ENCODE data around the gene DLG2.

DLG2 gene

GRCh38 chr11:85536438-85536837 is 90.7 kb downstream of the DLG2 start:
- no peaks in the 10 kb centered on the region for H3K27me3 Mint-ChIP-seq (ENCODE audit: low read depth, poor library complexity)
- H3K4me1 Mint-ChIP-seq: peaks cover 4% of the 10 kb centered on the region
- no peak for TF ChIP-seq CTCF (IDR thresholded peaks at IDR 0.05)
- peaks cover 15% of the 10 kb centered on the region for H3K9me3 Mint-ChIP-seq
- no peak for DNase-seq
- peaks cover 5% of the 10 kb centered on the region for H3K36me3 Mint-ChIP-seq (ENCODE audit: low read depth)
- H3K4me3 Mint-ChIP-seq: no peak overlapping the region
- no peak overlapping the region for H3K27ac Mint-ChIP-seq

GRCh38 chr11:85534806-85535205 is 92.3 kb downstream of the DLG2 start:
- Mint-ChIP-seq H3K4me1 (peaks cover 7% of the 10 kb centered on the region), H3K27me3 (ENCODE audit: low read depth, poor library complexity) (no peaks in the 10 kb centered on the region), H3K4me3 (no peak overlapping the region), H3K36me3 (ENCODE audit: low read depth) (peaks cover 5% of the 10 kb centered on the region), H3K9me3 (peaks cover 15% of the 10 kb centered on the region), H3K27ac (no peak overlapping the region)
- no peak for TF ChIP-seq CTCF (IDR thresholded peaks at IDR 0.05)
- no peak for DNase-seq

GRCh38 chr11:85531191-85531897 is 95.8 kb downstream of the DLG2 start:
- Mint-ChIP-seq H3K36me3 (ENCODE audit: low read depth) (peaks cover 5% of the 10 kb centered on the region), H3K27me3 (ENCODE audit: low read depth, poor library complexity) (no peaks in the 10 kb centered on the region), H3K4me3 (no peak overlapping the region), H3K4me1 (peaks cover 7% of the 10 kb centered on the region), H3K9me3 (peaks cover 7% of the 10 kb centered on the region), H3K27ac (no peak overlapping the region)
- TF ChIP-seq CTCF (IDR thresholded peaks at IDR 0.05): no peak
- no peak for DNase-seq

GRCh38 chr11:85530634-85531033 is 96.5 kb downstream of the DLG2 start:
- Mint-ChIP-seq H3K27ac (no peak overlapping the region), H3K4me3 (no peak overlapping the region)

GRCh38 chr11:85526564-85526963 is 100.6 kb downstream of the DLG2 start:
- no peak for TF ChIP-seq CTCF (IDR thresholded peaks at IDR 0.05)
- Mint-ChIP-seq H3K27me3 (ENCODE audit: low read depth, poor library complexity) (no peaks in the 10 kb centered on the region), H3K36me3 (ENCODE audit: low read depth) (peaks cover 5% of the 10 kb centered on the region), H3K4me1 (peaks cover 5% of the 10 kb centered on the region), H3K27ac (no peak overlapping the region), H3K4me3 (no peak overlapping the region), H3K9me3 (peaks cover 25% of the 10 kb centered on the region)
- DNase-seq: no peak

More at GRCh38 chr11:85530634-85531033, 96.5 kb downstream of the DLG2 start:
- Mint-ChIP-seq H3K9me3 (peaks cover 7% of the 10 kb centered on the region), H3K27me3 (ENCODE audit: low read depth, poor library complexity) (no peaks in the 10 kb centered on the region), H3K36me3 (ENCODE audit: low read depth) (peaks cover 5% of the 10 kb centered on the region), H3K4me1 (peaks cover 7% of the 10 kb centered on the region)
- DNase-seq: no peak
- no peak for TF ChIP-seq CTCF (IDR thresholded peaks at IDR 0.05)

- no peak for DNase-seq
- no peak for TF ChIP-seq CTCF (IDR thresholded peaks at IDR 0.05)
- Mint-ChIP-seq H3K27me3 (ENCODE audit: low read depth, poor library complexity) (no peaks in the 10 kb centered on the region), H3K36me3 (ENCODE audit: low read depth) (peaks cover 5% of the 10 kb centered on the region), H3K4me3 (no peak overlapping the region), H3K27ac (no peak overlapping the region), H3K9me3 (peaks cover 33% of the 10 kb centered on the region), H3K4me1 (no peaks in the 10 kb centered on the region)
These were observed 101.5 kb downstream of the DLG2 start for GRCh38 chr11:85525686-85526085.

Data from nephron progenitor cell (in vitro differentiated cells).